GM21717 (cell line): ENCODE measurements around the gene JAML.

Source experiments
- ATAC-seq: cut with Tn5 transposase; IDR thresholded peaks from one replicate; pipeline ENCODE4 v1.9.1; 2021; ENCODE audit warnings: mild to moderate bottlenecking, moderate library complexity; ENCODE audit not compliant: unreplicated experiment

The JAML gene

DNA sequence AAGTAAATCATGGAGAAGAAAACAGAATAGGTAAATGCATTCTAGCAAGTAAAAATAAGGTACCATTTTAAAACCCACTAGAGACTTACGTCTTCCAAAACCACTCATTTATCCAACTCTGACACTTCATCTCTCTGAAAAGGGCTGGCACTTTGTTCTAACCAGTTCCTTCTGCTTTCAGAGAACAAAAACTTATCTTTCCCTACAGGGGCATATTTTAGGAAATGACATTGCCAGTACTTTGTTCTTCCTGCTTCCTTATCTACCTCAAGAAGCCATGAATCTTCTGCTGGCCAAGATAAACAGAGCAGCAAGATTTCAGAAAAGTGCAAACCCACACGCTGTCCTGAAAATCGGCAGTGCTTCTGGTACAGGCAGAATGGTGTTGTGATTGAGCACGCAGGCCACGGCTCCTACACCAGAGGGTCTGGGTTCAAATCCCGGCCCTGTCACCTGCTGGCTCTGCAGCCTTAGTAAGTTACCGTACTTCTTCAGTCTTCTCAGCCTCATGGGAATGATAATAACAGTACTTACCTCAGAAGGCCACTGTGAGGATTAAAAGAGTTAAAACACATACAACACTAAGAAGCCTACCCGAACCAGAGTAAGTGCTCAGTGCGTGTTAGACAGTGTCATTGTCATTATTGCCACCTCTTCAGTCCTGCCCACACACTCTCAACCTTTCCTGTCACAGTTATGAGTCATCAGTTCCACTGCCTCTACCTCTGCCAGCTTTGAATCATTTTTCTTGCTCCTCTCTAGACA lies 16.4 kb upstream of the JAML start:
- peak; percentile 55 for ATAC-seq

GRCh38 chr11:118239509-118240205 lies 14.8 kb upstream of the JAML start:
- ATAC-seq: no peak

GRCh38 chr11:118238929-118239328 lies 14.1 kb upstream of the JAML start:
- ATAC-seq: no peak

DNA sequence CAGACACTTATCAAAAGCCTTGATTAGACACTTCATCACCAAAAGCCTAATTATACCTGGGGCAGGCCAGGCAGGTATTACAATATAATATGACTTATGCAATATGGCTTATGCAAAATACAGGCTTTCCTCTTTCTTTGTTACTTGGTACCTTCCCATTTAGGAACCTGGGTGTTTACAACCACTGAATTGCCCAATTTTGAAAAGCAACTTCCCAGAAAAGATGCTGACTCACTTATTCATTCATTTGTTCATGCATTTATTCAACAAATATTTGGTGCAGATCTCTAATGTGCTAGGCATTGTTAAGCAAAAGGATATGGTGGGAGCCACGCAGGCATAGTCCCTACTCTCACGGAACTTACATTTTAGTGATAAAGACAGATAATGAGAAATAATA lies 13.6 kb upstream of the JAML start:
- no peak for ATAC-seq

DNA sequence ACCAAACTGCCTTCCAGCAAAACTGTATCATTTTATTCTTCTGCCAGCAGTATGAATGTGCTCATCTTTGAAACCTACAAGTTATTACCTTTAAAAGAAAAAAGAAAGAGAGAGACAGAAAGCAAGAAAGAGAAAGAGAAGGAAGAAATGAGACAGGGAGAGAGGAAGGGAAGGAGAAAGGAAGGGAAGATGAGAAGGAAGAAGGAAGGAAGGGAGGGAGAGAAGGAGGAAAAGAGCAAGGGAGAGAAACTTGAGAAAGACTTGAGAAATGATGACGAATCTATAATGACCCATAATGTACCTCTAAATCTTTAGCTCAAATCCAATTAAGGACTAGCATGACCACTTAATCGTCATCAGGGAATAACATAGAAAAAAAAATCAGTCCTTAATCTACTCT lies 11.4 kb upstream of the JAML start:
- ATAC-seq: no peak

DNA sequence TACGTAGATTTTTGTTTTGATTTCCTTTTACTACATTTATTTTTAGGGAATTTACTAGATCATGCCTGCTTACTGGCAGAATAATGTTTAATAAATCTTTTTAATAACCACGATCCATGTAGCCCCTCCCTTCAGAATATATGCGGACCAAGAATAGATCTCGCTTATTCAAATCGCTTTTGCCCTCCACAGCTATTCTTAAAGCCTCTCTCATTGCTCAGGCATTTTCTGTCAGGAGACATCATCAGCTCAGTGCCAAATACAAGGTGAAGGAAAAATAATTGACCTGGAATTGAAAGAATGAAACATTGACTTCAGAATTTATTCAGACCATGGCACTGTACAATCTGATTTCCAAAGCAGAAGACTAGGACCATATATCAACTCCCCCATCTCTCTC lies 10.0 kb upstream of the JAML start:
- no peak for ATAC-seq

GRCh38 chr11:118233850-118234249 lies 9.0 kb upstream of the JAML start:
- no peak for ATAC-seq

GRCh38 chr11:118233377-118233776 lies 8.6 kb upstream of the JAML start:
- no peak for ATAC-seq

DNA sequence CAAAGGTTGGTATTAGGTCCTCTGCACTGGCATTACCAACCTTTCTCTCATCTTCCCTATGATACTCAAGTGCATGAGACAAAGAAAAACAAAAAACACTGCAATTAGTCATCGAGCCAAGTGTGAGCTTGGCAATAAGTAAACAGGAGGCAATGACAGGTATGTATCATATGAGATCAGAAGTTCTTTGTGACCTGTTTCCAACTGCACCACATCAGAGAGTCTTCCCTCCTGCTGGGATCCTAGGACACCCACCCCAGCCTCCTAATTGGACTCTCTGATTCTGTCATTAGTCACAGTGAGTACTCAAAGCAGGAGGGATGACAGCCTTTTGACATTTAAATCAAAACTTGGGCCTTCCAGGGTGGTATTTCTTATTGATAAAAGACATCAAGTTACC lies 7.8 kb upstream of the JAML start:
- ATAC-seq: no peak

- ATAC-seq: no peak
Measured at GRCh38 chr11:118231461-118231860, 6.7 kb upstream of the JAML start.

GRCh38 chr11:118230088-118230487 lies 5.3 kb upstream of the JAML start:
- ATAC-seq: no peak

GRCh38 chr11:118229274-118229847 lies 4.5 kb upstream of the JAML start:
- ATAC-seq: no peak

- ATAC-seq: peak; percentile 63
Measured at GRCh38 chr11:118227865-118228785, 3.3 kb upstream of the JAML start.

DNA sequence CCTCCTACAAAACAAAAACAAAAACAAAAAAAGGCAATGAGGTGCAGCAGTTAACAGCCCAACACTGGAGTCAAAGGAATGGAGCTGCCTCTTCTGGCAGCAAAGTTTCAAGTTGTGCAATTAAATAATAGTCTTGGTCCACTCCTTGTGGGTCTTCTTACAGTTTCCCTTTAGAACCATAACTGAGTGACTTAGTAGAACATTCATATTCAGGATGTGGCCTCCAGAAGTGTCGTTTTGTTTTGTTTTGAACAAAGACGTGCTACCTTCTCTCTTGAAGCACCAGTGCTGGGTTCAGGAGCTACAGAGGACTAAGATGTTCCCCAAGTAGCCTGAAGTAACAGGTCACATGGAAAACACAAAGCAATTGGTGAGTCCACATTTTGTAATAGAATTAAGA lies 2.0 kb upstream of the JAML start:
- ATAC-seq: no peak

DNA sequence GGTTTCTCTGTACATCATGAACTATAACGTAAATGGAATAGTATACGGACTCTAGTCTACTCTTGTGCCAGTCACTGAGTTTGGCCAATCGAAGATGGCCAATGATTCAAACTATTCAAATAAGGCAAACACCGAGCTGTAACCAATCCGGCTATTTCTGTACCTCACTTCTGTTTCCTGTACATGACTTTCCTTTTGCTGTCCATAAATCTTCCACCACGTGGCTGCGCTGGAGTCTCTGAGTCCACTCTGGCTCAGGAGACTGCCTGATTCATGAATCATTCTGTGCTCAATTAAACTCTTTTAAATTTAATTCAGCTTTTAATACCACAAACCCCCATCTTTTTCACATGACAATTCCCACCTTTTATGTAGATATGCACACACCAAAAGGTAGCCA lies 1.5 kb upstream of the JAML start:
- no peak for ATAC-seq

DNA sequence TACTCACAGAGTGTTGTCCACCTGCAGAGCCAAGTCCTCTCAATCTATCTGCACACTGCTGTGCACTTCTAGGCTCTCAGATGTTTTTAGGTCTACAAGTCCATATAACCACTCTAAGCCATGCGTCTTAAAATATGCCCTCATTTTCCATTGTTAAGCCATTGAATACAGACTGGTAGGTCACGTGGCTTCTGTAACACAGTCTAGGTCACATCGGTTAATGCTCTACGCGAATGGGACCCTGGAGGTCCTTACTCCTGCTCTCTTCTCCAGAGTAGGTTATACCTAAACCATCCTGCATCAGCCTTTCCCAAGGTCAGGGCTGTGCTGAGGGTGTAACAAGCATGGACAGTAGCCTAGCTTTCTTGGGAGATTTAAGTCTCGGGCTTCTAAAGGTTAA lies 819 bp downstream of the JAML start:
- no peak for ATAC-seq

GRCh38 chr11:118223570-118223969 lies 1.2 kb downstream of the JAML start:
- ATAC-seq: no peak

DNA sequence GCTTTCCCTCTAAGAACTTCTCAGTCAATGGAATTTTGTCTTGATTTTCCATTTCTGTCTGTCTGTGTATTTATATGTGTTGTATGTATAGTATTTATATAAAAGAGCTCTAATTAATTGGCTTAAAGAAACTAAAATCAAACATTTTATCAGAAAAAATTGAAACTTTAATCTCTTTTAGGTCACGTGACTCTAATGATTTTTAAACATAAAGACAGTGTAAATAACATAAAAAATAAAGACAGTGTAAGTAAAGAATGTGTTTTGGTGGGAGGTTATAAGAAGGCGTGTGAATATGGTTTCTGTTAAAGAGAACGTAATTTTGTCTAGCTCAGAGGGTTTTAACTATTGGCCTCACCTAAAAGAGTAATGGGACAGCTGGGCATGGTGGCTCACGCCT lies 2.4 kb downstream of the JAML start:
- ATAC-seq: no peak

GRCh38 chr11:118221419-118221818 lies 3.4 kb downstream of the JAML start:
- no peak for ATAC-seq

- ATAC-seq: no peak
Measured at GRCh38 chr11:118219732-118220131, 5.1 kb downstream of the JAML start.

GRCh38 chr11:118219244-118219643 lies 5.6 kb downstream of the JAML start:
- ATAC-seq: no peak
